GM21576 (cell line): ENCODE results near the gene PIEZO2.
A peak's percentile ranks its signal among the peaks of the same experiment; 100 is the strongest.

Experiments
- ATAC-seq: cut with Tn5 transposase; IDR thresholded peaks from one replicate; pipeline ENCODE4 v1.9.1; 2021; ENCODE audit warnings: mild to moderate bottlenecking, moderate library complexity; ENCODE audit not compliant: unreplicated experiment

Gene PIEZO2

DNA sequence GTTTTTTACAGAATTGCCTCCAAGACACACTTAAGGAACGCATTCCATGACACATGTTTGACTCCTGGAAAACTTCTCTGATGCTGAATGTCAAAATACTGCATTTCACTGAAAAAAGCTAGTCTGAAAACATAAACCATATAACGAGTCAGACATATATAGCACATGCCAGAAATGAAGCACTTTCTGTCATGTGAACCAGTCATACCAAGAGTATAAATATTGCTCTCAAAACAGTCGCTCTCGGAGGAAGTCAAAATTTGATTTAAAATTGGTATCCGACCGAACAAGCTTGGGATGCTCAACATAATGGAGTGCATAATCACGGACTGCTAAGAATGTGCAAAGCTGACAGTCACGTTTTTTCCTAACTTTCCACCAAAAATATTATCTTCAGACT is 115.9 kb downstream of the PIEZO2 start:
- ATAC-seq, result no peak

GRCh38 chr18:11031966-11032365 is 117.4 kb downstream of the PIEZO2 start:
- no peak for ATAC-seq

- no peak for ATAC-seq
These were observed 120.3 kb downstream of the PIEZO2 start for GRCh38 chr18:11029021-11029420.

DNA sequence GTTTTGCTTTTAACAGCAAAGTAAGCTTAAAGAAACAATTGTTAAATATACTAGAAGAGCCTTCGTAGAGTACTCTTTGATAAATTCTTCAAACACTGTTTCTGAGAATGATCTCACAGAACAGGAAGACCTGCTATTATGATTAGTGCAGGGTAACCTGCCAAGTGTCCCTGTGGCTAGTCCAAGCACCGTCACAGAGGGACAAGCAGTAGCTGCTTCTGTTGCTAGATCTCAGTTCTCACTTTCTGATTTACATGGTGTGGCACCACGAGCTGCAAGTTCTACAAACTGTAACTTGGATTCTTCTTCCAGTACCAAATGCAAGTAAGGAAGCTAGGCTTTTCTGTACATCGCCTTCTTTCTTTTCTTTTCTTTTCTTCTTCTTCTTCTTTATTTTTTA is 121.5 kb downstream of the PIEZO2 start:
- peak; percentile 80 for ATAC-seq

- ATAC-seq, result no peak
These were observed 123.7 kb downstream of the PIEZO2 start for GRCh38 chr18:11025671-11026070.

GRCh38 chr18:11024928-11025669 is 124.3 kb downstream of the PIEZO2 start:
- no peak for ATAC-seq

DNA sequence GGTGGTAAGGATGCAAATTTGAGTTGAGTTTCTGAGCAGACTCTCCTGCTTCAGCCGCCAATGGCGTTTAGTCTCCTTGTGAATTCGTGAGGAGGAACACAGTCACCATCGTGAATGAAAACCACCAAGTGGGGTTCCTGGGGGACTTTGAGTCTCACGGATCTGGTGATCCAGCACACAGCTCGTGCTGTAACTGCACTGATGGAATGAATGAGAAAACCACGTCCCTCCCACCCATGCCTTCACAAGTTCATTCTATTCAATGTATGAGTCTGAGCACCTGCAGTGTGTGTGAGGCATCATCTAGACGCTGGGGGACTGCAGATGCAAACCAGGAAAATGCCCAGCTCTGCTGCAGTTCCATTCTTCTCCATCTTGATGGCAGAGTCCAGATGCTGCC is 127.9 kb downstream of the PIEZO2 start:
- ATAC-seq, result no peak

- ATAC-seq, result no peak
These were observed 128.4 kb downstream of the PIEZO2 start for GRCh38 chr18:11020877-11021414.

DNA sequence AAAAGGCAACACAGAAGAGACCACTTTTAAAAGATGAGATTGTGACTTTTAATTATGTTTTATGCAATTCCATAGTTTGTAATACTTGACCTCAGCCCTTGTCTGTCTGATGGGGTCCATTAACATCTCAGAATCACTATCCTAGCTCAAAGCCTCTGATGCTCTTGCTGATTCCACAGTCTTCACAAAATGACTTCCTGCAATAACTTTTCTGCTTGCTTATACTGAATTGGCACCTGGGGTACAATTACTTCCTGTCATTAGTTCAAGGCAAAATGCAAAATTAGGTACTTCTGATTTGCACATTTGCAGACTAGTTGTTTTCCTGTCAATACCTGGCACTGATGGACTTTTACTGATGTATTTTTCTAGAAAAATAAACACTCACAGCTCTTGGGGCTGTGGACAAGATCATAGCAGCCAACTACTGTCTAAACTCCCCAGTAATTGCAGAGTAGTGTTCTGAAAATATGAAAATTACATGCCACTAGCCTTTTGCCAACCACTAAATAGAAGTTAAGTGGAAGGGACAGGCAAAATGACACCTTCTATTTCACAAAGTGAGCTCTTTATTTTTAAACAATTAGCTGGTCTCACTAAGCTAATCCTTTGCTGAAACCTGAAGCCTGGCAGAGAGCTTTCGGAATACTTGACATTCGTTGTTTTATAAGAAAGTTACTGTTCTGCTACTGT is 129.1 kb downstream of the PIEZO2 start:
- ATAC-seq, result no peak

DNA sequence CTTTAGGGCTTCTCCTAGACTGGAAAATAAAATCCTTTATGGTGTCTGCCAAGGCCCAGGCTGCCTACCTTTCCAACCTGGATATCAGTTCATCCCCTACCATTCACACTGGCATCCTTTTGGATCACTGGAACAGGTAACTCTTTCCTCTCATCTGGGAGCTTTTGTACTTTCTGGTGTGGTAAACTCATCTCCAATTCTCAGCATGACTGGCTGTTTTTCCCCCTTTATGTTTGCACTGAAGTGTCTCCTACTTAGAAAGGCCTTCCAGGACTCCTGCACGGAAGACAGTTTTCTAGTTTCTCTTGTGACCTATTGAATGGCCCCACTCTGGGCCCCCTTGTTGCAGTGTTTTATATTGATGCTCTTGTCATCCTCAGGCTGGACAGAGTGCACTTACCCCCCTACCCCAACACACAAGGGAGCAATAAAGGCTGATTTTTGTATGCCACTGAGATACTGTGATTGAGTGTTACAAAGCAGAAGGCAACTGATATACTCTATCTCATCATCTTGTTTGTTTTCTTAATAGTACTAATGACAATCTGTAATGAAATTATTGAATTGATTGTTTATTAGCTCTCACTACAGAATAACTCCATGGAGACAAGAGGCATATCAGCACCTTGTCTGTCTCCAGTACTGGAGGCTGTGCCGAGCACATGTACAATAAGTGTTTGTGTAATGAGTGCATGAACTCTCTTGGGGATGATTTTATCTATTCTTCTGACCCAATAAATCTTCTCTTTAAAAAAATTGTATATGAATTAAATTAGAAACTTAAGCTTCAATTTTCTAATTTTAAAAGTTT is 129.9 kb downstream of the PIEZO2 start:
- no peak for ATAC-seq

DNA sequence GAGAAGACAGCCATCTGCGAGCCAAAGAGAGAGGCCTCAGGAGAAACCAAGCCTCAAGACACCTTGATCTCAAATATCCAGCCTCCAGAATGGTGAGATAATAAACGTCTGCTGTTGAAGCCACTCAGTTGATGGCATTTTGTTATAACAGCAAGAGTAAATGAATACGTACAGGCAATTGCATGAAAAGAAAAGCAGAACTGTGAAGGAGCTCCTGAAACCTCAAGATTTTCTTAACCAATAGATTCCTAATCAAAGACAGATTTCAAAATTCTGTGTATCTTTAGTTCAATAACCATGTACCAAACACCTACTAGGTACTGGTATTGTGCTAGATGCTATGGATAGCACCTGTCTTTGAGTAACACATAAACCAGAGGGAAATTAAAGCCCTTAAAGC is 139.5 kb downstream of the PIEZO2 start:
- ATAC-seq, result no peak

DNA sequence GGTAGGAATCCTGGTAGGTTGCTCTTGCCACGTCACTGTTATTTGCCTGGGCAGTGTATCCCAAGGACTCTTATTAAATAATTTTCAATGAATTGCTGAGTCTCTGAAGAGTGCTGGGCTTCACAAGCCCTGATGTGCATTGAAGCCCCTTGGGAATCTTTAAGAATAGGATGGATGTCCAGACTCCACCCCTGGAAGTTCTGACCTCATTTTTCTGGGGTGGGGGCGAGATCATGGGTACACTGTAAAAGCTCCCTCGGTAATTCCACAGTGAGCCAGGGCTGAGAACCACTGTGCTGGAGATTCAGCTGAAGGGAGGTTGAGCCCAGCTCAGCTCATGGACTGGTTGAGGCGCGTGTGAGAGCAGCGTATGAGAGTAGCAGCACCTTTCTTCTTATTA is 140.2 kb downstream of the PIEZO2 start:
- no peak for ATAC-seq

DNA sequence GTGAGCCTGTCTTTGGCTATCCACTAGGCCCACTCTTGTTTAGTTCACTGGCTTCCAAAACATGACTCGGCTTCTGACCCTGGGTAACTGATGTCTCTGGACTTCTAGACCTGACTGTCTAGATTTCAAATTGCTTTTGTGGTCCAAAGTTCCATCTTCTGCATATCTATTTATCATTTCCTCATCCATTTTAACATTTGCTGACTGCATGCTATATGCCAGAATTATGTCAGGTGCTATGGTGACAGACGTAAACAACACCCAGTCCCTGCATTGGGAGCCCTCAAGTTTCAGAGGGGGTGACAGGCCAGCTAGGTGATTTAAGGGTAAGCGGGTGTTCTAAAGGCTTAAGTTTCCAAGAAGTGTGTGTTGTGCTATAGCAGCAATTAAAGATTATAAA is 140.9 kb downstream of the PIEZO2 start:
- ATAC-seq, result no peak

DNA sequence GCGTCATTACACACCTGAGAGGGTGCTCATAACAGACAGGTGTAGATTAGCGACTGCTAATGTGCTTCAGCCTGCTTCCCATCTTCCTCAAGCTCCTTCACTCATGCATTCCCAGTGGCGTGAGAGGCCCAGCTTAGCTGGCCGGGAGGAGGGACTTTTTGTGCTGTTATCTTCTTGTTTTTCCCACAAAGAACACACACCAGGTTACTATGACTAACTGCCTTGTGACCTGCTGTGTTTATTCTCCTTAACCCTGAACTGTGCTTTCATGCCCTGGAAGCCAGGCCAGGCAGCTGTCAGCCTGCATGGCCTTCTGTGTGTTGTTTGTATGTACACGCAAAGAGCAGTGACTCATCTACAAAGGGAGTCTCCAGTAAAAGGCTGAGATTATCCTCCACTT is 143.8 kb downstream of the PIEZO2 start:
- no peak for ATAC-seq

GRCh38 chr18:11004951-11005350 is 144.4 kb downstream of the PIEZO2 start:
- no peak for ATAC-seq

DNA sequence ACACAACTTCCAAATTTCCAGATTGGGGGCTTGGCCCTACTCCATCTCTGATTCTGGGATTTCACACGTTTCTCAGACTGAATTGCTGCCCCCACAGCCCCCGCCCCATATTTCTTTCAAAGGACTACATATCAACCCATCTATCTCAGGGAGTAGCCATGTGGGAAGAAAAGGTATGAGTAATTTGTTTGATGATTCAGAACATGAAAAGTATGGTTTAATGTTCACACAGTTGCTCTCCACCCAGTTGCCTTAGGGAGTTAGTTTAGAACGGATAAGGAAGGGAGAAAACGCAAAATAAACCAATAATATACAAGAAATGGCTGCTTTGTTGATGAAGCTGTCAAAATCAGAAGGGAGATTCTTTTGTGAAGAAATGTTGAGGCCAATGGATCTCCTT is 145.1 kb downstream of the PIEZO2 start:
- no peak for ATAC-seq

GRCh38 chr18:11002796-11003195 is 146.6 kb downstream of the PIEZO2 start:
- ATAC-seq, result no peak

DNA sequence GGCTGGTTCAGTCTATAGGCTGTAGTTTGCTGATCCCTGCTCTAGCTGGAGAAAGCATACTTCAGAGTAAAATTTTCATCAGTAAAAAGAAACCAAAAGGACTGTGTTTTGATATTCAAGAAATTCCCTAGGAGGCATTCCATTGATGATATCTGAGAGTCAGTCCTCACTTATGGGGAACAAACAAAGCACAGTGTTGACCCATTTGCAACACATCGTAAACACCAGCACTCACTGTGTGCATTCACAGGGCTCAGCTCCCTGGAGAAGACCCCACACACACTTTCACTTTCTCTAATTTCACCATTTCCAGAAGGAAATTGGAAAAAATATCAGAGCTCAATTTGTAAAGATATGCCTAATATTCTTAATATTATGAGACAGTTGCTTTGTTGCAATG is 147.1 kb downstream of the PIEZO2 start:
- no peak for ATAC-seq

- ATAC-seq, result no peak
These were observed 149.3 kb downstream of the PIEZO2 start for GRCh38 chr18:11000071-11000470.

- ATAC-seq, result no peak
These were observed 151.5 kb downstream of the PIEZO2 start for GRCh38 chr18:10997885-10998284.

- ATAC-seq, result no peak
These were observed 153.8 kb downstream of the PIEZO2 start for GRCh38 chr18:10995550-10995949.

DNA sequence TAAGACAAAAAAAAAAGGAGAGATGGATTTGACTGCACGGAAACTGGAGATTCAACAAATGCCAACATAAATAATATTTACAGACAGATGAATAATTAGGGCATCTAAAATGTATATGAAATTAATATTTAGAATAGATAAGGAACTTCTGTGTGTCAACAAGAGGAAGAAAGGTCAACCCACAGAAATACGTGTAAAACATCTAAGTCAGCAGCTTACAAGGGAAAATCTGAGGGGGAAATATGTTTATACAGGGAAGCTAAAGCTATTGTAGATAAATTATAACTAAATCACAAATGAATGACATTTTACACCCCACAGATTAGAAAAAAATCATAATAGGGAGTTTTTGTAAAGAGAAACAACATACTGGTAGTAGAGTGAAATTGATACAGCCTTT is 159.9 kb downstream of the PIEZO2 start:
- ATAC-seq, result no peak
